TTC549 (cell line): ENCODE results near the gene ZNF462.
"Not testable (repeated sequence)": the region's sequence is repeated elsewhere in the genome, so short reads cannot be mapped to it uniquely, and the experiment has no call there.

Experiments used
- FAIRE-seq: peaks from 2 replicates; lab custom pipeline; 2012; peaks lifted over from hg19 to GRCh38; lab: Jason Lieb, UNC

ZNF462 gene

GRCh38 chr9:106962615-106963363, 99.8 kb downstream of the ZNF462 start:
- no peak for FAIRE-seq

GRCh38 chr9:106963684-106964083, 100.7 kb downstream of the ZNF462 start:
- FAIRE-seq, result no peak

GRCh38 chr9:106964329-106964728, 101.4 kb downstream of the ZNF462 start:
- FAIRE-seq, result no peak

- FAIRE-seq, result no peak
Measured at GRCh38 chr9:106964822-106965525, 102.0 kb downstream of the ZNF462 start.

- FAIRE-seq, result no peak
Measured at GRCh38 chr9:106966481-106966880, 103.5 kb downstream of the ZNF462 start.

- no peak for FAIRE-seq
Measured at GRCh38 chr9:106969696-106970095, 106.7 kb downstream of the ZNF462 start.

GRCh38 chr9:106970219-106970975, 107.4 kb downstream of the ZNF462 start:
- FAIRE-seq, result no peak

GRCh38 chr9:106970976-106971457, 108.1 kb downstream of the ZNF462 start:
- no peak for FAIRE-seq

GRCh38 chr9:106972082-106972481, 109.1 kb downstream of the ZNF462 start:
- no peak for FAIRE-seq

- no peak for FAIRE-seq
Measured at GRCh38 chr9:106974341-106974740, 111.4 kb downstream of the ZNF462 start.

GRCh38 chr9:106976772-106977171, 113.8 kb downstream of the ZNF462 start:
- no peak for FAIRE-seq

- FAIRE-seq, result no peak
Measured at GRCh38 chr9:106980551-106981101, 117.7 kb downstream of the ZNF462 start.

GRCh38 chr9:106981396-106982287, 118.7 kb downstream of the ZNF462 start:
- FAIRE-seq, result no peak

- no peak for FAIRE-seq
Measured at GRCh38 chr9:106982636-106983035, 119.7 kb downstream of the ZNF462 start.

GRCh38 chr9:106983346-106983745, 120.4 kb downstream of the ZNF462 start:
- no peak for FAIRE-seq

- not testable (repeated sequence) for FAIRE-seq
Measured at GRCh38 chr9:106989904-106990303, 126.9 kb downstream of the ZNF462 start.

GRCh38 chr9:106992186-106992585, 129.2 kb downstream of the ZNF462 start:
- no peak for FAIRE-seq

GRCh38 chr9:106993603-106994002, 130.6 kb downstream of the ZNF462 start:
- FAIRE-seq, result no peak

GRCh38 chr9:106994463-106994862, 131.5 kb downstream of the ZNF462 start:
- FAIRE-seq, result no peak

- no peak for FAIRE-seq
Measured at GRCh38 chr9:107000218-107000617, 137.3 kb downstream of the ZNF462 start.

GRCh38 chr9:107005201-107005600, 142.2 kb downstream of the ZNF462 start:
- no peak for FAIRE-seq

- FAIRE-seq, result no peak
Measured at GRCh38 chr9:107007402-107007801, 144.4 kb downstream of the ZNF462 start.
